ENCODE data around the gene TXNRD1.
"Not testable (repeated sequence)": the region's sequence is repeated elsewhere in the genome, so short reads cannot be mapped to it uniquely, and the experiment has no call there.

DNA sequence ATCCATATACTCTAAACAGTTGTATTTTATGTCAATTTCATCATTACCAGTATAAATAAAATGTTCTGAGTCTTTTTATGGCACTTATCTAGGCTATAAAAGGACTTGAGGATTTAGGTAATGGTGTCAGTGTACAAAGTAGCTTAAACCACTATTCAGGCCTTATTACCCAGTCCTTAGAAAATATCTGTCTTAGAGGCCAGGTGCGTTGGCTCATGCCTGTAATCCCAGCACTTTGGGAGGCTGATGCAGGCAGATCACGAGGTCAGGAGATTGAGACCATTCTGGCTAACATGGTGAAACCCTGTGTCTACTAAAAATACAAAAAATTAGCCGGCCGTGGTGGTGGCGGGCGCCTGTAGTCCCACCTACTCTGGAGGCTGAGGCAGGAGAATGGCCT lies 112.7 kb downstream of the TXNRD1 start:
- TF ChIP-seq CTCF (IDR thresholded peaks at IDR 0.05); POLR2A (IDR thresholded peaks at IDR 0.05; ENCODE audit: low read depth); POLR2AphosphoS5 (IDR thresholded peaks at IDR 0.05): not testable (repeated sequence)

Measured in esophagus muscularis mucosa (tissue), 3 donors.